ENCODE measurements around the gene SMPD3.

Gene SMPD3

GRCh38 chr16:68470461-68471150, 22.3 kb upstream of the SMPD3 start:
- Histone ChIP-seq H3K4me3 (ENCODE audit: extremely low read depth, insufficient read depth, low read length, poor library complexity, severe bottlenecking) (no peak overlapping the region), H3K36me3 (ENCODE audit: control insufficient read depth, insufficient read depth, low read length) (no peaks in the 10 kb centered on the region), H3K27ac (ENCODE audit: low read depth, low read length, severe bottlenecking) (no peak overlapping the region), H3K4me1 (ENCODE audit: control insufficient read depth, insufficient read depth, low read length, poor library complexity, severe bottlenecking) (no peaks in the 10 kb centered on the region), H3K9me3 (ENCODE audit: control insufficient read depth, low read length) (no peaks in the 10 kb centered on the region)
- WGBS, 2 experiments (ENCODE audit: insufficient coverage in 2 of 2) = 76 to 85% methylated on average over 8 to 10 of the region's 11 CpGs

GRCh38 chr16:68469796-68470460, 21.6 kb upstream of the SMPD3 start:
- no peaks in the 10 kb centered on the region for H3K4me1 ChIP-seq (ENCODE audit: control insufficient read depth, insufficient read depth, low read length, poor library complexity, severe bottlenecking)
- no peaks in the 10 kb centered on the region for H3K9me3 ChIP-seq (ENCODE audit: control insufficient read depth, low read length)
- H3K27ac ChIP-seq (ENCODE audit: low read depth, low read length, severe bottlenecking) = no peak overlapping the region
- H3K36me3 ChIP-seq (ENCODE audit: control insufficient read depth, insufficient read depth, low read length) = no peaks in the 10 kb centered on the region
- WGBS, 2 experiments (ENCODE audit: insufficient coverage in 2 of 2) = 65 to 70% methylated on average over 5 to 6 of the region's 11 CpGs
- no peak overlapping the region for H3K4me3 ChIP-seq (ENCODE audit: extremely low read depth, insufficient read depth, low read length, poor library complexity, severe bottlenecking)

GRCh38 chr16:68468842-68469241, 20.5 kb upstream of the SMPD3 start:
- H3K36me3 ChIP-seq (ENCODE audit: control insufficient read depth, insufficient read depth, low read length) = no peaks in the 10 kb centered on the region
- no peaks in the 10 kb centered on the region for H3K9me3 ChIP-seq (ENCODE audit: control insufficient read depth, low read length)
- H3K4me1 ChIP-seq (ENCODE audit: control insufficient read depth, insufficient read depth, low read length, poor library complexity, severe bottlenecking) = no peaks in the 10 kb centered on the region
- H3K4me3 ChIP-seq (ENCODE audit: extremely low read depth, insufficient read depth, low read length, poor library complexity, severe bottlenecking) = no peak overlapping the region
- 86 to 92% methylated on average over 2 of the region's 4 CpGs for WGBS, 2 experiments (ENCODE audit: insufficient coverage in 2 of 2)
- H3K27ac ChIP-seq (ENCODE audit: low read depth, low read length, severe bottlenecking) = no peak overlapping the region

- WGBS, 2 experiments (ENCODE audit: insufficient coverage in 2 of 2) = 91 to 100% methylated on average over 1 to 3 of the region's 4 CpGs
- Histone ChIP-seq H3K36me3 (ENCODE audit: control insufficient read depth, insufficient read depth, low read length) (no peaks in the 10 kb centered on the region), H3K4me1 (ENCODE audit: control insufficient read depth, insufficient read depth, low read length, poor library complexity, severe bottlenecking) (no peaks in the 10 kb centered on the region), H3K27ac (ENCODE audit: low read depth, low read length, severe bottlenecking) (no peak overlapping the region), H3K4me3 (ENCODE audit: extremely low read depth, insufficient read depth, low read length, poor library complexity, severe bottlenecking) (no peak overlapping the region), H3K9me3 (ENCODE audit: control insufficient read depth, low read length) (peaks cover 4% of the 10 kb centered on the region)
Observed at GRCh38 chr16:68466174-68466573, 17.9 kb upstream of the SMPD3 start.

GRCh38 chr16:68463904-68464303, 15.6 kb upstream of the SMPD3 start:
- Histone ChIP-seq H3K4me3 (ENCODE audit: extremely low read depth, insufficient read depth, low read length, poor library complexity, severe bottlenecking) (no peak overlapping the region), H3K9me3 (ENCODE audit: control insufficient read depth, low read length) (peaks cover 4% of the 10 kb centered on the region), H3K27ac (ENCODE audit: low read depth, low read length, severe bottlenecking) (no peak overlapping the region), H3K36me3 (ENCODE audit: control insufficient read depth, insufficient read depth, low read length) (no peaks in the 10 kb centered on the region), H3K4me1 (ENCODE audit: control insufficient read depth, insufficient read depth, low read length, poor library complexity, severe bottlenecking) (no peaks in the 10 kb centered on the region)
- 60 to 80% methylated on average over 1 of the region's 2 CpGs for WGBS, 2 experiments (ENCODE audit: insufficient coverage in 2 of 2)

- H3K4me3 ChIP-seq (ENCODE audit: extremely low read depth, insufficient read depth, low read length, poor library complexity, severe bottlenecking) = no peak overlapping the region
- no peaks in the 10 kb centered on the region for H3K4me1 ChIP-seq (ENCODE audit: control insufficient read depth, insufficient read depth, low read length, poor library complexity, severe bottlenecking)
- no peaks in the 10 kb centered on the region for H3K36me3 ChIP-seq (ENCODE audit: control insufficient read depth, insufficient read depth, low read length)
- H3K27ac ChIP-seq (ENCODE audit: low read depth, low read length, severe bottlenecking) = no peak overlapping the region
- WGBS, 2 experiments (ENCODE audit: insufficient coverage in 2 of 2) = 100% methylated on average over 1 of the region's 3 CpGs; no CpG with 5 or more reads in 1 of the 2 experiments
- H3K9me3 ChIP-seq (ENCODE audit: control insufficient read depth, low read length) = peaks cover 4% of the 10 kb centered on the region
Observed at GRCh38 chr16:68460067-68460466, 11.8 kb upstream of the SMPD3 start.

GRCh38 chr16:68459457-68459856, 11.1 kb upstream of the SMPD3 start:
- no peak overlapping the region for H3K4me3 ChIP-seq (ENCODE audit: extremely low read depth, insufficient read depth, low read length, poor library complexity, severe bottlenecking)
- WGBS, 2 experiments (ENCODE audit: insufficient coverage in 2 of 2) = 83 to 92% methylated on average over 3 to 4 of the region's 4 CpGs
- H3K27ac ChIP-seq (ENCODE audit: low read depth, low read length, severe bottlenecking) = no peak overlapping the region
- no peaks in the 10 kb centered on the region for H3K4me1 ChIP-seq (ENCODE audit: control insufficient read depth, insufficient read depth, low read length, poor library complexity, severe bottlenecking)
- H3K36me3 ChIP-seq (ENCODE audit: control insufficient read depth, insufficient read depth, low read length) = no peaks in the 10 kb centered on the region
- peaks cover 4% of the 10 kb centered on the region for H3K9me3 ChIP-seq (ENCODE audit: control insufficient read depth, low read length)

GRCh38 chr16:68458551-68458950, 10.2 kb upstream of the SMPD3 start:
- WGBS, 2 experiments (ENCODE audit: insufficient coverage in 2 of 2) = 72 to 90% methylated on average over 1 to 2 of the region's 2 CpGs
- Histone ChIP-seq H3K4me3 (ENCODE audit: extremely low read depth, insufficient read depth, low read length, poor library complexity, severe bottlenecking) (no peak overlapping the region), H3K36me3 (ENCODE audit: control insufficient read depth, insufficient read depth, low read length) (no peaks in the 10 kb centered on the region), H3K9me3 (ENCODE audit: control insufficient read depth, low read length) (peaks cover 4% of the 10 kb centered on the region), H3K27ac (ENCODE audit: low read depth, low read length, severe bottlenecking) (no peak overlapping the region), H3K4me1 (ENCODE audit: control insufficient read depth, insufficient read depth, low read length, poor library complexity, severe bottlenecking) (no peaks in the 10 kb centered on the region)

GRCh38 chr16:68458101-68458500, 9.8 kb upstream of the SMPD3 start:
- H3K4me3 ChIP-seq (ENCODE audit: extremely low read depth, insufficient read depth, low read length, poor library complexity, severe bottlenecking) = no peak overlapping the region
- no peaks in the 10 kb centered on the region for H3K36me3 ChIP-seq (ENCODE audit: control insufficient read depth, insufficient read depth, low read length)
- peaks cover 2% of the 10 kb centered on the region for H3K9me3 ChIP-seq (ENCODE audit: control insufficient read depth, low read length)
- no peaks in the 10 kb centered on the region for H3K4me1 ChIP-seq (ENCODE audit: control insufficient read depth, insufficient read depth, low read length, poor library complexity, severe bottlenecking)
- WGBS, 2 experiments (ENCODE audit: insufficient coverage in 2 of 2) = 83 to 85% methylated on average over 1 to 2 of the region's 3 CpGs
- H3K27ac ChIP-seq (ENCODE audit: low read depth, low read length, severe bottlenecking) = no peak overlapping the region

GRCh38 chr16:68455631-68456030, 7.3 kb upstream of the SMPD3 start:
- Histone ChIP-seq H3K9me3 (ENCODE audit: control insufficient read depth, low read length) (no peaks in the 10 kb centered on the region), H3K27ac (ENCODE audit: low read depth, low read length, severe bottlenecking) (no peak overlapping the region), H3K4me3 (ENCODE audit: extremely low read depth, insufficient read depth, low read length, poor library complexity, severe bottlenecking) (no peak overlapping the region), H3K4me1 (ENCODE audit: control insufficient read depth, insufficient read depth, low read length, poor library complexity, severe bottlenecking) (peaks cover 16% of the 10 kb centered on the region), H3K36me3 (ENCODE audit: control insufficient read depth, insufficient read depth, low read length) (no peaks in the 10 kb centered on the region)
- WGBS, 2 experiments (ENCODE audit: insufficient coverage in 2 of 2) = 92 to 95% methylated on average over 3 of the region's 3 CpGs

- Histone ChIP-seq H3K4me3 (ENCODE audit: extremely low read depth, insufficient read depth, low read length, poor library complexity, severe bottlenecking) (no peak overlapping the region), H3K36me3 (ENCODE audit: control insufficient read depth, insufficient read depth, low read length) (no peaks in the 10 kb centered on the region), H3K27ac (ENCODE audit: low read depth, low read length, severe bottlenecking) (no peak overlapping the region), H3K9me3 (ENCODE audit: control insufficient read depth, low read length) (no peaks in the 10 kb centered on the region), H3K4me1 (ENCODE audit: control insufficient read depth, insufficient read depth, low read length, poor library complexity, severe bottlenecking) (peaks cover 20% of the 10 kb centered on the region)
- 86 to 89% methylated on average over 1 to 5 of the region's 5 CpGs for WGBS, 2 experiments (ENCODE audit: insufficient coverage in 2 of 2)
Observed at GRCh38 chr16:68454920-68455435, 6.7 kb upstream of the SMPD3 start.

Measured in mesodermal cell (in vitro differentiated cells).